HCT116 (cell line): ENCODE results near the gene B3GALT5.

Experiments
- EZH2 ChIP-seq: fragments of 200-600 bp; sonication (generic); IDR thresholded peaks from 2 replicates; pipeline ENCODE4 v1.6.1; 2017; ENCODE audit warnings: antibody characterized with exemption, mixed run types
- POLR2AphosphoS5 ChIP-seq: IDR thresholded peaks from 2 replicates; pipeline ENCODE4 v1.6.1; 2011; ENCODE audit warnings: mild to moderate bottlenecking, low read depth, low read length, moderate library complexity
- SP1 ChIP-seq: IDR thresholded peaks from 2 replicates; pipeline ENCODE4 v1.6.1; 2012; ENCODE audit warnings: low read depth
- YY1 ChIP-seq: IDR thresholded peaks from 2 replicates; pipeline ENCODE4 v1.6.1; 2011; ENCODE audit warnings: low read length, low read depth, moderate library complexity, mild to moderate bottlenecking; ENCODE audit not compliant: insufficient replicate concordance; ENCODE audit errors: extremely low read depth
- TF ChIP-seq, protein P1 (sequence below), 3 experiments: fragments of 200-600 bp in 1 of 3; sonication (generic) in 1 of 3; IDR thresholded peaks in 2 of 3; conservative IDR thresholded peaks in 1 of 3; 2 replicates each; pipeline ENCODE4 v1.5.1; 2012 to 2017; ENCODE audit warnings: low read depth in 2 of 3, low read length in 2 of 3, antibody characterized with exemption in 1 of 3, borderline replicate concordance in 1 of 3, control low read depth in 1 of 3, mild to moderate bottlenecking in 1 of 3, mixed read lengths in 1 of 3, mixed run types in 1 of 3, moderate library complexity in 1 of 3; ENCODE audit not compliant: insufficient read depth in 1 of 3
- TF ChIP-seq, protein P2 (sequence below): IDR thresholded peaks from 2 replicates; pipeline ENCODE4 v1.6.1; 2012; ENCODE audit warnings: low read depth

DNA sequence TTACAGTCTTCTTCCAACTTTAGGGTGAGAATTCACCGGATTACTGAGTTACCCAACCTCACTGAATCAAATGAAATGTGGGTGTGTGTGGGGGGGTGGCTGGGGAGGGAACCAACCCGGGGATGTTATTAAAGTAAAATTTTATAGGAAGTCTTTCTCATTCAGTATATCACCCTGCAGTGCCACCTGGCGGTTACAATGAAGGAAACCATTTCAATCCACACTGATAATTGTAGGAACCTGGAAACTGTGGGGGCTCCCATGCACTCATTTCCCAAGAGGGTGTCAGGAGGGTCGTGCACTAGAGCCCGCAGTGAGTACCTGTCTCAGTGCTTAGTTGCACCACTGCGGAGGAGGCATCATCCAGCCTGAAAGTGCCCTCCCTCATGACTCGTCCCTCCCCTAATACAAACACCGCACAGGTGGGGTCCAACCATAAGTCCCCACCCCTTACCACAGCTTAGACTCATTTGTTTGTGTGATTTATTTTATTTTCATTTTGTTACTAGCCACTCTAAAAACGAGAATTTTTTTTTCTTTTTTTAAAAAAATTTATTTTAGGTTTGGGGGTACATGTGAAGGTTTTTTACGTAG, 103.2 kb downstream of the B3GALT5 start:
- TF ChIP-seq EZH2 (no peak), POLR2AphosphoS5 (no peak), YY1 (no peak), SP1 (no peak)
- TF ChIP-seq, protein P1, sequence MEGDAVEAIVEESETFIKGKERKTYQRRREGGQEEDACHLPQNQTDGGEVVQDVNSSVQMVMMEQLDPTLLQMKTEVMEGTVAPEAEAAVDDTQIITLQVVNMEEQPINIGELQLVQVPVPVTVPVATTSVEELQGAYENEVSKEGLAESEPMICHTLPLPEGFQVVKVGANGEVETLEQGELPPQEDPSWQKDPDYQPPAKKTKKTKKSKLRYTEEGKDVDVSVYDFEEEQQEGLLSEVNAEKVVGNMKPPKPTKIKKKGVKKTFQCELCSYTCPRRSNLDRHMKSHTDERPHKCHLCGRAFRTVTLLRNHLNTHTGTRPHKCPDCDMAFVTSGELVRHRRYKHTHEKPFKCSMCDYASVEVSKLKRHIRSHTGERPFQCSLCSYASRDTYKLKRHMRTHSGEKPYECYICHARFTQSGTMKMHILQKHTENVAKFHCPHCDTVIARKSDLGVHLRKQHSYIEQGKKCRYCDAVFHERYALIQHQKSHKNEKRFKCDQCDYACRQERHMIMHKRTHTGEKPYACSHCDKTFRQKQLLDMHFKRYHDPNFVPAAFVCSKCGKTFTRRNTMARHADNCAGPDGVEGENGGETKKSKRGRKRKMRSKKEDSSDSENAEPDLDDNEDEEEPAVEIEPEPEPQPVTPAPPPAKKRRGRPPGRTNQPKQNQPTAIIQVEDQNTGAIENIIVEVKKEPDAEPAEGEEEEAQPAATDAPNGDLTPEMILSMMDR (IDR thresholded peaks at IDR 0.05 in 2 of 3, conservative IDR thresholded peaks at IDR 0.05 in 1 of 3; ENCODE audit: borderline replicate concordance in 1 of 3, insufficient read depth in 1 of 3, low read depth in 2 of 3, low read length in 2 of 3) = peak; percentile 48 to 67 (median 52); a peak in 5 of 6 replicates
- TF ChIP-seq, protein P2, sequence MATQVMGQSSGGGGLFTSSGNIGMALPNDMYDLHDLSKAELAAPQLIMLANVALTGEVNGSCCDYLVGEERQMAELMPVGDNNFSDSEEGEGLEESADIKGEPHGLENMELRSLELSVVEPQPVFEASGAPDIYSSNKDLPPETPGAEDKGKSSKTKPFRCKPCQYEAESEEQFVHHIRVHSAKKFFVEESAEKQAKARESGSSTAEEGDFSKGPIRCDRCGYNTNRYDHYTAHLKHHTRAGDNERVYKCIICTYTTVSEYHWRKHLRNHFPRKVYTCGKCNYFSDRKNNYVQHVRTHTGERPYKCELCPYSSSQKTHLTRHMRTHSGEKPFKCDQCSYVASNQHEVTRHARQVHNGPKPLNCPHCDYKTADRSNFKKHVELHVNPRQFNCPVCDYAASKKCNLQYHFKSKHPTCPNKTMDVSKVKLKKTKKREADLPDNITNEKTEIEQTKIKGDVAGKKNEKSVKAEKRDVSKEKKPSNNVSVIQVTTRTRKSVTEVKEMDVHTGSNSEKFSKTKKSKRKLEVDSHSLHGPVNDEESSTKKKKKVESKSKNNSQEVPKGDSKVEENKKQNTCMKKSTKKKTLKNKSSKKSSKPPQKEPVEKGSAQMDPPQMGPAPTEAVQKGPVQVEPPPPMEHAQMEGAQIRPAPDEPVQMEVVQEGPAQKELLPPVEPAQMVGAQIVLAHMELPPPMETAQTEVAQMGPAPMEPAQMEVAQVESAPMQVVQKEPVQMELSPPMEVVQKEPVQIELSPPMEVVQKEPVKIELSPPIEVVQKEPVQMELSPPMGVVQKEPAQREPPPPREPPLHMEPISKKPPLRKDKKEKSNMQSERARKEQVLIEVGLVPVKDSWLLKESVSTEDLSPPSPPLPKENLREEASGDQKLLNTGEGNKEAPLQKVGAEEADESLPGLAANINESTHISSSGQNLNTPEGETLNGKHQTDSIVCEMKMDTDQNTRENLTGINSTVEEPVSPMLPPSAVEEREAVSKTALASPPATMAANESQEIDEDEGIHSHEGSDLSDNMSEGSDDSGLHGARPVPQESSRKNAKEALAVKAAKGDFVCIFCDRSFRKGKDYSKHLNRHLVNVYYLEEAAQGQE = no peak
